ENCODE results near the gene TTLL13.

GRCh38 chr15:90243943-90244639, 5.3 kb upstream of the TTLL13 start:
- TF ChIP-seq CTCF (IDR thresholded peaks at IDR 0.05; ENCODE audit: insufficient read depth, low read depth, low read length) (no peak), EZH2 (IDR thresholded peaks at IDR 0.05; ENCODE audit: insufficient read depth, low read length) (no peak)

Measured in astrocyte (in vitro differentiated cells and primary cell).